Measurements from ENCODE around the gene C17orf78.
"Not testable (repeated sequence)": the region's sequence is repeated elsewhere in the genome, so short reads cannot be mapped to it uniquely, and the experiment has no call there.

The C17orf78 gene

GRCh38 chr17:37399265-37399803 lies 23.5 kb downstream of the C17orf78 start:
- no peak for TF ChIP-seq CTCF (IDR thresholded peaks at IDR 0.05)
- intact Hi-C loops (cut with DNase I; ENCODE audit: low total_unique reads) = no loop called here
- Histone ChIP-seq H3K27me3 (no peaks in the 10 kb centered on the region), H3K27ac (no peak overlapping the region), H3K9me3 (no peaks in the 10 kb centered on the region), H3K4me1 (no peaks in the 10 kb centered on the region), H3K36me3 (no peaks in the 10 kb centered on the region), H3K4me3 (no peak overlapping the region)
- DNase-seq = no peak

- intact Hi-C loops (cut with DNase I; ENCODE audit: low total_unique reads) = no loop called here
- Histone ChIP-seq H3K36me3 (no peaks in the 10 kb centered on the region), H3K27ac (no peak overlapping the region), H3K4me3 (no peak overlapping the region), H3K27me3 (no peaks in the 10 kb centered on the region), H3K9me3 (no peaks in the 10 kb centered on the region), H3K4me1 (peaks cover 0 to 11% (median 5%) of the 10 kb centered on the region in 4 donors)
- TF ChIP-seq CTCF (IDR thresholded peaks at IDR 0.05) = no peak
- DNase-seq = no peak
Observed at GRCh38 chr17:37400505-37400904, 24.7 kb downstream of the C17orf78 start.

- H3K4me1 ChIP-seq = peaks cover 0 to 23% (median 12%) of the 10 kb centered on the region in 4 donors
- H3K9me3 ChIP-seq, H3K36me3 ChIP-seq, DNase-seq, H3K27me3 ChIP-seq: not testable (repeated sequence)
- intact Hi-C loops (cut with DNase I; ENCODE audit: low total_unique reads) = loop anchor here (5.0 kb wide), 1 partner anchor 48 kb away; no protein-coding TSS in a partner anchor
- H3K27ac ChIP-seq = peak overlapping the region in 1 of 2 donors; percentile 94
- H3K4me3 ChIP-seq = peak overlapping the region; percentile 76 to 82
Observed at GRCh38 chr17:37405522-37405921, 29.7 kb downstream of the C17orf78 start.

- DNase-seq = no peak
- no peaks in the 10 kb centered on the region for H3K9me3 ChIP-seq
- H3K36me3 ChIP-seq = peaks cover 2% of the 10 kb centered on the region in 3 donors
- TF ChIP-seq CTCF (IDR thresholded peaks at IDR 0.05) = no peak
- peak overlapping the region; percentile 84 to 94 for H3K27ac ChIP-seq
- H3K4me1 ChIP-seq = peaks cover 0 to 23% (median 12%) of the 10 kb centered on the region in 4 donors
- H3K27me3 ChIP-seq = no peaks in the 10 kb centered on the region
- intact Hi-C loops (cut with DNase I; ENCODE audit: low total_unique reads) = loop anchor here (5.0 kb wide), 1 partner anchor 49 kb away; no protein-coding TSS in a partner anchor
- peak overlapping the region; percentile 76 to 82 for H3K4me3 ChIP-seq
Observed at GRCh38 chr17:37405955-37406634, 30.3 kb downstream of the C17orf78 start.

GRCh38 chr17:37406635-37407461 lies 31.1 kb downstream of the C17orf78 start, which contains the start of the genes ACACA and TADA2A:
Gene ACACA, minus strand, starts transcription at chr17:37406836. Its CDS starts 537 bp downstream, at chr17:37406299.
Gene TADA2A, plus strand, starts transcription at chr17:37406886. Its CDS starts 4,480 bp downstream, at chr17:37411366.
- peak; percentile 71 to 87 for DNase-seq
- peak within 1 kb of the TSS; percentile 76 to 82 for H3K4me3 ChIP-seq
- H3K27me3 ChIP-seq = no peaks in the 10 kb centered on the region
- H3K4me1 ChIP-seq = peaks cover 0 to 23% (median 12%) of the 10 kb centered on the region in 4 donors
- peak within 1 kb of the TSS; percentile 84 to 94 for H3K27ac ChIP-seq
- no peaks in the 10 kb centered on the region for H3K9me3 ChIP-seq
- H3K36me3 ChIP-seq = peaks cover 9 to 10% (median 9%) of the 10 kb centered on the region in 3 donors
- peak in 1 of 2 experiments; percentile 27 for TF ChIP-seq CTCF (IDR thresholded peaks at IDR 0.05)
- intact Hi-C loops (cut with DNase I; ENCODE audit: low total_unique reads) = loop anchor here (5.0 kb wide), 1 partner anchor 50 kb away; no protein-coding TSS in a partner anchor

GRCh38 chr17:37408145-37408479 lies 32.3 kb downstream of the C17orf78 start:
- H3K4me3 ChIP-seq = peak overlapping the region; percentile 76 to 82
- peak overlapping the region in 1 of 2 donors; percentile 94 for H3K27ac ChIP-seq
- intact Hi-C loops (cut with DNase I; ENCODE audit: low total_unique reads) = loop anchor here (5.0 kb wide), 1 partner anchor 51 kb away; no protein-coding TSS in a partner anchor
- not testable (repeated sequence) for H3K9me3 ChIP-seq, DNase-seq, H3K27me3 ChIP-seq
- H3K4me1 ChIP-seq = peaks cover 0 to 23% (median 12%) of the 10 kb centered on the region in 4 donors
- H3K36me3 ChIP-seq = peaks cover 11 to 23% (median 22%) of the 10 kb centered on the region in 3 donors

Measured in tibial artery (tissue), 4 donors.